Measurements from ENCODE around the gene ARHGAP5.
"Not testable (repeated sequence)": the region's sequence is repeated elsewhere in the genome, so short reads cannot be mapped to it uniquely, and the experiment has no call there.

The ARHGAP5 gene

GRCh38 chr14:32109676-32110547 is 32.8 kb downstream of the ARHGAP5 start:
- DNase-seq = no peak

- no peak for DNase-seq
Measured at GRCh38 chr14:32110548-32110896, 33.4 kb downstream of the ARHGAP5 start.

GRCh38 chr14:32121536-32121935 is 44.4 kb downstream of the ARHGAP5 start:
- DNase-seq = no peak

- DNase-seq = no peak
Measured at GRCh38 chr14:32121948-32122347, 44.8 kb downstream of the ARHGAP5 start.

- DNase-seq = not testable (repeated sequence)
Measured at GRCh38 chr14:32126899-32127730, 50.0 kb downstream of the ARHGAP5 start.

GRCh38 chr14:32127731-32128654 is 50.9 kb downstream of the ARHGAP5 start:
- not testable (repeated sequence) for DNase-seq

- DNase-seq = no peak
Measured at GRCh38 chr14:32128703-32129102, 51.6 kb downstream of the ARHGAP5 start.

- no peak for DNase-seq
Measured at GRCh38 chr14:32129124-32129523, 52.0 kb downstream of the ARHGAP5 start.

- not testable (repeated sequence) for DNase-seq
Measured at GRCh38 chr14:32131689-32132088, 54.6 kb downstream of the ARHGAP5 start.

- no peak for DNase-seq
Measured at GRCh38 chr14:32134448-32135097, 57.5 kb downstream of the ARHGAP5 start.

- DNase-seq = no peak
Measured at GRCh38 chr14:32136027-32136825, 59.1 kb downstream of the ARHGAP5 start.

- no peak for DNase-seq
Measured at GRCh38 chr14:32137313-32137712, 60.2 kb downstream of the ARHGAP5 start.

GRCh38 chr14:32137892-32138291 is 60.8 kb downstream of the ARHGAP5 start:
- no peak for DNase-seq

- no peak for DNase-seq
Measured at GRCh38 chr14:32142341-32142740, 65.2 kb downstream of the ARHGAP5 start.

- DNase-seq = no peak
Measured at GRCh38 chr14:32142754-32143437, 65.8 kb downstream of the ARHGAP5 start.

GRCh38 chr14:32150392-32150791 is 73.3 kb downstream of the ARHGAP5 start:
- DNase-seq = no peak

- DNase-seq = no peak
Measured at GRCh38 chr14:32166029-32166428, 88.9 kb downstream of the ARHGAP5 start.

GRCh38 chr14:32166924-32167323 is 89.8 kb downstream of the ARHGAP5 start:
- no peak for DNase-seq

GRCh38 chr14:32167907-32168306 is 90.8 kb downstream of the ARHGAP5 start:
- DNase-seq = no peak

- no peak for DNase-seq
Measured at GRCh38 chr14:32169191-32169590, 92.1 kb downstream of the ARHGAP5 start.

GRCh38 chr14:32171469-32171868 is 94.4 kb downstream of the ARHGAP5 start:
- DNase-seq = no peak
